ENCODE results near the gene SYCP2. TPM values are rescaled to one million over a fixed set of nuclear protein-coding genes. Genes with fewer than 3 reads are reported as not detected.

The SYCP2 gene
- total and polyA plus RNA-seq, 2 of the 8 experiments (the other 6 are each of a cell fraction or from before 2014, with no cell fraction given): 0.02 to 0.50 TPM

- Histone ChIP-seq H2AFZ (ENCODE audit: low read length) (no peak overlapping the region), H3K27me3 (replicated peaks in 1 of 4; ENCODE audit: control insufficient read depth in 3 of 4, extremely low read depth in 1 of 4, insufficient read depth in 3 of 4, low read length in 3 of 4) (no peaks in the 10 kb centered on the region; a peak in 1 of 7 replicates), H2BK15ac (ENCODE audit: low read length) (no peak overlapping the region), H3K56ac (replicated peaks; ENCODE audit: insufficient read length, low read depth, low read length) (no peak overlapping the region), H2BK5ac (ENCODE audit: low read depth, low read length) (no peak overlapping the region), H3K4me1 (replicated peaks in 1 of 4; ENCODE audit: control insufficient read depth in 3 of 4, insufficient read depth in 4 of 4, low read length in 3 of 4) (peaks cover 0 to 4% (median 0%) of the 10 kb centered on the region in 4 experiments; a peak in 1 of 7 replicates), H3K9ac (replicated peaks in 1 of 4; ENCODE audit: extremely low read depth in 1 of 4, low read depth in 3 of 4, low read length in 3 of 4) (no peak overlapping the region), H2BK12ac (ENCODE audit: low read depth, low read length) (no peak overlapping the region), H3K36me3 (ENCODE audit: control insufficient read depth in 2 of 4, insufficient read depth in 4 of 4, low read length in 3 of 4) (no peaks in the 10 kb centered on the region; a peak in 1 of 8 replicates), H4K91ac (replicated peaks; ENCODE audit: insufficient read length, low read length) (no peak overlapping the region), H4K5ac (ENCODE audit: insufficient read length, low read depth, low read length) (no peak overlapping the region), H3K14ac (ENCODE audit: insufficient read length) (no peak overlapping the region), H3K4ac (replicated peaks; ENCODE audit: insufficient read length, low read depth, low read length) (no peak overlapping the region), H4K20me1 (replicated peaks in 1 of 2; ENCODE audit: control insufficient read depth in 1 of 2, insufficient read depth in 2 of 2, low read length in 2 of 2) (peaks cover 0 to 1% of the 10 kb centered on the region in 2 experiments), H4K8ac (ENCODE audit: extremely low read depth, insufficient read depth, low read length) (no peak overlapping the region), H2AK5ac (ENCODE audit: low read depth, low read length) (no peak overlapping the region), H2BK120ac (replicated peaks; ENCODE audit: low read depth, low read length) (no peak overlapping the region), H3K4me2 (ENCODE audit: insufficient read depth in 1 of 2, low read depth in 2 of 2, low read length in 2 of 2) (no peak overlapping the region), H3K23ac (ENCODE audit: insufficient read length) (no peak overlapping the region), H3K27ac (ENCODE audit: low read depth, low read length) (no peak overlapping the region), H3K9me3 (ENCODE audit: insufficient read depth in 2 of 2, low read depth in 1 of 2, low read length in 1 of 2) (peaks cover 90 to 98% of the 10 kb centered on the region in 2 experiments), H3K79me1 (ENCODE audit: low read depth, low read length) (no peaks in the 10 kb centered on the region), H3K23me2 (ENCODE audit: low read depth, low read length) (no peaks in the 10 kb centered on the region), H2BK20ac (ENCODE audit: low read length) (no peak overlapping the region), H3K18ac (ENCODE audit: extremely low read depth, low read length) (no peak overlapping the region), H3K79me2 (ENCODE audit: control insufficient read depth in 1 of 2, insufficient read depth in 2 of 2, low read length in 2 of 2) (no peaks in the 10 kb centered on the region), H3K4me3 (ENCODE audit: extremely low read depth in 1 of 4, insufficient read depth in 2 of 4, low read depth in 3 of 4, low read length in 4 of 4) (no peak overlapping the region)
- 92% methylated on average over 7 of the region's 7 CpGs; no CpG with 5 or more reads in 1 of the 2 experiments for WGBS, 2 experiments (ENCODE audit: extremely low coverage in 1 of 2, insufficient coverage in 1 of 2, insufficient read length in 1 of 2, insufficient replicate concordance in 2 of 2, low coverage in 1 of 2, low lambda C conversion rate in 2 of 2, missing lambda C conversion rate in 1 of 2)
- no peak for FAIRE-seq
- no peak for DNase-seq (ENCODE audit: low read depth in 1 of 2, low spot score in 2 of 2)
- POLR2A ChIA-PET (ENCODE audit: partially characterized antibody): no interaction called here
- CTCF ChIA-PET (ENCODE audit: partially characterized antibody): no interaction called here
- TF ChIP-seq POU5F1 (IDR thresholded peaks at IDR 0.05; ENCODE audit: low read depth, low read length) (no peak), SP2 (IDR thresholded peaks at IDR 0.05; ENCODE audit: low read length) (no peak), SP1 (IDR thresholded peaks at IDR 0.05; ENCODE audit: low read depth, low read length) (no peak), ATF3 (IDR thresholded peaks at IDR 0.05; ENCODE audit: insufficient read depth, low read depth, low read length) (no peak), BRCA1 (IDR thresholded peaks at IDR 0.05; ENCODE audit: low read depth, low read length) (no peak), NANOG (IDR thresholded peaks at IDR 0.05; ENCODE audit: insufficient read depth, low read depth, low read length, poor library complexity, severe bottlenecking) (no peak), CTBP2 (IDR thresholded peaks at IDR 0.05; ENCODE audit: borderline replicate concordance, insufficient read depth, insufficient read length, low read length) (no peak), CHD2 (IDR thresholded peaks at IDR 0.05; ENCODE audit: low read length) (no peak), HDAC2 (IDR thresholded peaks at IDR 0.05; ENCODE audit: borderline replicate concordance in 1 of 2, low read depth in 2 of 2, low read length in 2 of 2) (no peak), HDAC6 (IDR thresholded peaks at IDR 0.05; ENCODE audit: low read depth, low read length) (no peak), USF2 (IDR thresholded peaks at IDR 0.05; ENCODE audit: low read length) (no peak), CBX8 (IDR thresholded peaks at IDR 0.05; ENCODE audit: borderline replicate concordance, low read depth, low read length) (no peak), KDM1A (IDR thresholded peaks at IDR 0.05; ENCODE audit: borderline replicate concordance, low read length) (no peak)
Observed at GRCh38 chr20:59821201-59821600, 112.2 kb downstream of the SYCP2 start.

Data from H1 (cell line).